Measurements from ENCODE around the gene GABRR2. TPM values are rescaled to one million over a fixed set of nuclear protein-coding genes. Genes with fewer than 3 reads are reported as not detected.

GABRR2 gene
- polyA plus RNA-seq, 1 donor from 2014 or later = 0.31 TPM

GRCh38 chr6:89359561-89359960 lies 44.5 kb upstream of the GABRR2 start:
- no peak overlapping the region for H3K4me2 ChIP-seq (ENCODE audit: low read length)
- H2AFZ ChIP-seq (ENCODE audit: low read depth, low read length) = no peak overlapping the region
- no peak overlapping the region for H3K9ac ChIP-seq (ENCODE audit: low read length)
- no peak overlapping the region for H3K4me3 ChIP-seq (ENCODE audit: low read length)
- H4K20me1 ChIP-seq (ENCODE audit: insufficient read depth) = no peaks in the 10 kb centered on the region
- H3K27ac ChIP-seq (ENCODE audit: low read length) = no peak overlapping the region
- H3K9me3 ChIP-seq (ENCODE audit: low read length) = no peaks in the 10 kb centered on the region
- no peaks in the 10 kb centered on the region for H3K36me3 ChIP-seq (ENCODE audit: insufficient read depth, low read length)
- no peaks in the 10 kb centered on the region for H3F3A ChIP-seq (ENCODE audit: insufficient read depth, low read length, poor library complexity, severe bottlenecking)
- no peaks in the 10 kb centered on the region for H3K79me2 ChIP-seq (replicated peaks; ENCODE audit: insufficient read depth, low read length)
- H3K9me2 ChIP-seq (ENCODE audit: insufficient read depth, low read length) = no peaks in the 10 kb centered on the region
- no peaks in the 10 kb centered on the region for H3K27me3 ChIP-seq (ENCODE audit: insufficient read depth, low read depth, low read length)
- TF ChIP-seq POLR2AphosphoS5 (IDR thresholded peaks at IDR 0.05) = no peak
- TF ChIP-seq REST (IDR thresholded peaks at IDR 0.05; ENCODE audit: borderline replicate concordance) = no peak
- no peak for TF ChIP-seq EP300 (conservative IDR thresholded peaks at IDR 0.05; ENCODE audit: poor library complexity, severe bottlenecking)
- no peak for TF ChIP-seq CTCF (IDR thresholded peaks at IDR 0.05; ENCODE audit: poor library complexity, severe bottlenecking)
- TF ChIP-seq TAF1 (IDR thresholded peaks at IDR 0.05; ENCODE audit: low read depth) = no peak
- no peak for TF ChIP-seq EZH2 (IDR thresholded peaks at IDR 0.05; ENCODE audit: borderline replicate concordance, insufficient read depth, low read length, poor library complexity, severe bottlenecking)
- TF ChIP-seq MXI1 (conservative IDR thresholded peaks at IDR 0.05; ENCODE audit: poor library complexity, severe bottlenecking) = no peak
- TF ChIP-seq SMC3 (conservative IDR thresholded peaks at IDR 0.05; ENCODE audit: poor library complexity) = no peak
- no peak for TF ChIP-seq RAD21 (conservative IDR thresholded peaks at IDR 0.05)

GRCh38 chr6:89357390-89357789 lies 42.3 kb upstream of the GABRR2 start:
- peaks cover 14% of the 10 kb centered on the region for H3K79me2 ChIP-seq (replicated peaks; ENCODE audit: insufficient read depth, low read length)
- H3K9me3 ChIP-seq (ENCODE audit: low read length) = no peaks in the 10 kb centered on the region
- no peak overlapping the region for H3K4me2 ChIP-seq (ENCODE audit: low read length)
- H3F3A ChIP-seq (ENCODE audit: insufficient read depth, low read length, poor library complexity, severe bottlenecking) = no peaks in the 10 kb centered on the region
- TF ChIP-seq SMC3 (conservative IDR thresholded peaks at IDR 0.05; ENCODE audit: poor library complexity) (no peak), EP300 (conservative IDR thresholded peaks at IDR 0.05; ENCODE audit: poor library complexity, severe bottlenecking) (no peak), REST (IDR thresholded peaks at IDR 0.05; ENCODE audit: borderline replicate concordance) (no peak)
- no peak overlapping the region for H3K27ac ChIP-seq (ENCODE audit: low read length)
- H3K9me2 ChIP-seq (ENCODE audit: insufficient read depth, low read length) = no peaks in the 10 kb centered on the region
- H2AFZ ChIP-seq (ENCODE audit: low read depth, low read length) = no peak overlapping the region
- H3K36me3 ChIP-seq (ENCODE audit: insufficient read depth, low read length) = no peaks in the 10 kb centered on the region
- no peaks in the 10 kb centered on the region for H3K27me3 ChIP-seq (ENCODE audit: insufficient read depth, low read depth, low read length)
- no peak overlapping the region for H3K4me3 ChIP-seq (ENCODE audit: low read length)
- no peak overlapping the region for H3K9ac ChIP-seq (ENCODE audit: low read length)
- H4K20me1 ChIP-seq (ENCODE audit: insufficient read depth) = no peaks in the 10 kb centered on the region
